ENCODE measurements around the gene TAF4B.

DNA sequence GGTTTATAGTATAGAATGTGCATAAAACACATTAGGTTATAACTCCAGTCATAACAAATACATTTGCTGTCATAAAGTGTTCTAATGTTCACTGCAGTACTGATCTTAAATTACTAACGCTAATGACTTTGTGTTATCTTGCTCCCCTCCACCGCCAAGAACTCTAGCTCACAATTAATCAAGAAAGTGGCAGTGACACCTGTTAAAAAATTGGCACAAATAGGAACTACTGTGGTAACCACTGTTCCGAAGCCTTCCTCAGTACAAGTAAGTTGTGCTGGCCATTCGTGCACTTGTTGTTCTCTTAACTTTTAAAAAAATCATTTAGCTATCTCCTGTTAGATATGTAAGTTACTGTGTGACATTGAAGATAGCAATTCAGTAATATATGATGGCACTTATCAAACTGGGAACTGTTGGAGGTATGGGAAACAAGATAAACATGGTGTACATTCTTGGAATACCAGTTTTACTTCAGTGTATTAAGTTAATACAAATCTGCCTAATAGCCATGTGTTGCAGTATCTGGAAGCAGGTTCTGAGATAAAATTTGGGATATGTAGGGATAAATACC lies 41.2 kb downstream of the TAF4B start:
- TF ChIP-seq, protein P1, sequence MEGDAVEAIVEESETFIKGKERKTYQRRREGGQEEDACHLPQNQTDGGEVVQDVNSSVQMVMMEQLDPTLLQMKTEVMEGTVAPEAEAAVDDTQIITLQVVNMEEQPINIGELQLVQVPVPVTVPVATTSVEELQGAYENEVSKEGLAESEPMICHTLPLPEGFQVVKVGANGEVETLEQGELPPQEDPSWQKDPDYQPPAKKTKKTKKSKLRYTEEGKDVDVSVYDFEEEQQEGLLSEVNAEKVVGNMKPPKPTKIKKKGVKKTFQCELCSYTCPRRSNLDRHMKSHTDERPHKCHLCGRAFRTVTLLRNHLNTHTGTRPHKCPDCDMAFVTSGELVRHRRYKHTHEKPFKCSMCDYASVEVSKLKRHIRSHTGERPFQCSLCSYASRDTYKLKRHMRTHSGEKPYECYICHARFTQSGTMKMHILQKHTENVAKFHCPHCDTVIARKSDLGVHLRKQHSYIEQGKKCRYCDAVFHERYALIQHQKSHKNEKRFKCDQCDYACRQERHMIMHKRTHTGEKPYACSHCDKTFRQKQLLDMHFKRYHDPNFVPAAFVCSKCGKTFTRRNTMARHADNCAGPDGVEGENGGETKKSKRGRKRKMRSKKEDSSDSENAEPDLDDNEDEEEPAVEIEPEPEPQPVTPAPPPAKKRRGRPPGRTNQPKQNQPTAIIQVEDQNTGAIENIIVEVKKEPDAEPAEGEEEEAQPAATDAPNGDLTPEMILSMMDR (IDR thresholded peaks at IDR 0.05), result no peak
- no peak for TF ChIP-seq POLR2AphosphoS5 (IDR thresholded peaks at IDR 0.05)

Data from sigmoid colon (tissue), 4 donors.